Stimulated activated CD4-positive, alpha-beta T cell treated with anti-CD3 and anti-CD28 coated beads, TNF-alpha, amount 100 ng/mL, for 1 hour (primary cell): ENCODE results near the gene NLGN1.
"Not testable (repeated sequence)": the region's sequence is repeated elsewhere in the genome, so short reads cannot be mapped to it uniquely, and the experiment has no call there.

ENCODE experiments used
- DNase-seq, 3 donors: peaks; one replicate each; pipeline ENCODE4 v3.0.0-alpha.2; 2020; ENCODE audit warnings: low read depth in 3 of 3, low spot score in 1 of 3

The NLGN1 gene

DNA sequence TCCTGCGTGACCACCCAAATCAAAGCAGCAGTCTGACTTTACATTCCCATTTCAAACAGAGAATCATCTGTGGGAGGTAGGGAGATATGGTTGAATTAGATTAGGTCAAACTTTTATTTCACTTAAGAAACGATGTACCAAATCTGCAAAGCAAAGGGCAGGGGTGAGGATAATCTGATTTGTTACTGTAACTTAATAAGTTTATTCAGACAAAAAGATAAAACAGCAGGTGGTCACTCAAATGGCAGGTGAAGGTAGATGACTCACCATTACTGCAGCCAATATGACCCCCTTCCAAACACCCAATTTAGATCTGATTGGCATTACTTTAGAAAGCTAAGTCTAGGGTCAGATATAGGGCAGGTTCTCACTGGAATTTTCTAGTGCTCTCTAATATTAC, 810.6 kb downstream of the NLGN1 start:
- DNase-seq, result no peak

GRCh38 chr3:174211896-174212295, 814.4 kb downstream of the NLGN1 start:
- DNase-seq, result not testable (repeated sequence)

DNA sequence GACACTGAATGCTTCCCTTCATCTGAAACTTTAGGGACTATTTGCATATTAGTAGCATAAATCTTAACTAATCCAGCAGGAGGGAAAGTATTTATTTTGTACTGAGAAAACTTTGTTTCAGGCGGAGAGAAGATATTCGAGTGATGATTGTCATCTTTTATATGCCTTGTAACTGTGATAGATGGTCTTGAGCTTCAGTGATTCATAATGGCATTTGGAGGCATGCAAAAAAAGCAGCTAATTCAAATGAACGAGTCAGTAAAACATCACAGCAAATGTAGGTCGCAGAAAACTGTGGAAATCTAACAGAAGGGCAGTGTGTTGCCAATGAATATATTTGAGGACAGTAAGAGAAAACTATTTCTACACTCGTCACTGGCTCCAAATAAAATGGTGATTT, 817.9 kb downstream of the NLGN1 start:
- DNase-seq, result no peak

DNA sequence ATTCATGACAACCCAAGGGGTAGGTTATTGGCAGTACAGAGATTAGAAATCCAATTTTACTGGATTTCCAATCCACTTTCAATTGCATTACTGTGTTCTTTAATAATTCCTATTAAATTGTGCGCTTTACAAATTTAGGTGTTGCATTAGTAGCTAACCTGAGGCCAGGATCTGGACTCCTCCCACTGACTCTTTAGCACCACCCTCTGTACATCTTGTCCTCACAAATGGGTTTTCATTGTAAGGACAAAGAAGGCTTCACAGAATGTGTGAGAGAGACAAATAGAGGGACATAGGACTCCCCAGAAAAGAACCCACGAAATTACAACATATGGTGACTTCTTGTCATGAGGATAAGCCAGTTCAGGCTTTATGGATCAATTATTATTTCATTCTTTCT, 818.5 kb downstream of the NLGN1 start:
- DNase-seq, result no peak

DNA sequence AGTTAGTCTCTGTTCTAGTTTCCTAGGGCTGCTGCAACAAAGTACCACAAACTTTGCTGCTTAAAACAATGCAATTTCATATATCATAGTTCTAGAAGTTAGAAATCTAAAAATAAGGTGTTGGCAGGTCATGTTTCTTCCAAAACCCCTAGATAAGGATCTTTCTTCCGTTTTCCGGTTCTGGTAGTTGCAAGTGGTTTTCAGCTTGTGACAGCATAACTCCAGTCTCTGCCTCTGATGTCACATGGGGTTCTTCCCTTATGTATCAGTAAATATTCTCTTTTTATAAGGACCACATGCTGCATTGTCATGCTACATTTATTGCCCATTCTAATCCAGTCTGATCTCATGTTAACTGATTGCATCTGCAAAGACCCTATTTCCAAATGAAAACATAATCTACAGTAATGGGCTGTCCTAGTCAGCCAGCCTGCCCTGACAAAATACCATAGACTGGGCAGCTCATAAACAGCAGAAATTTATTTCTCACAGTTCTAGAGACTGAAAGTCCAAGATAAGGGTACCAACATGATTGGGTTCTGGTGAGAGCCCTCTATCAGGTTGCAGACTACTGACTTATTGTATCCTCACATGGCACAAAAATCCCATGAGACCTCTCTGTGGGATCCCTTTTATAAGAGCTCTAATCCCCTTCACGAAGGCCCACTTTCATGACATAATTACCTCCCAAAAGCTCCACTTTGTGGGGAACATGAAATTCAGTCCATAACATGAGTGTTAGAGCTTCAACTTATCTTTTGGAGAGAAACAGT, 819.6 kb downstream of the NLGN1 start:
- DNase-seq, result no peak

DNA sequence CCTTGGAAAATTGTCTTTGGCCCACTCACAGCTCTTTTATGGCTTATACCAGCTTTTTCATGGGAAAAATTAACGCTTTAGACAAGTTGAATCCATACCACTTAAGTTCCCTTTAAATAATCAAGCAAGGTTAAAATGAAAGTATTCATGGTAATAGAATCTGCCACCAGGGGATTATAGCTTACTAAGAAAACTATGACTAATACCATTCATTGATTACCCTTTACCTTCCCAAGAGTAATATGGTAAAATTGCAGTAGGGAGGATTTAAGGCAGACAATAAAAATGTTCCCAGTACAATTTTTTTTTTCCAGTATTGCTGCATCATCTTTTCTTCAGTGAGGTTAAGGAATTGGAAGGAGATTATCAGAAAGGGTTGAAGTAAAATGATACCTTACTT, 820.5 kb downstream of the NLGN1 start:
- DNase-seq, result no peak

GRCh38 chr3:174219738-174220137, 822.2 kb downstream of the NLGN1 start:
- DNase-seq, result no peak

GRCh38 chr3:174220775-174221554, 823.4 kb downstream of the NLGN1 start:
- DNase-seq, result no peak

- DNase-seq, result no peak
These were observed 825.5 kb downstream of the NLGN1 start for GRCh38 chr3:174223042-174223441.

DNA sequence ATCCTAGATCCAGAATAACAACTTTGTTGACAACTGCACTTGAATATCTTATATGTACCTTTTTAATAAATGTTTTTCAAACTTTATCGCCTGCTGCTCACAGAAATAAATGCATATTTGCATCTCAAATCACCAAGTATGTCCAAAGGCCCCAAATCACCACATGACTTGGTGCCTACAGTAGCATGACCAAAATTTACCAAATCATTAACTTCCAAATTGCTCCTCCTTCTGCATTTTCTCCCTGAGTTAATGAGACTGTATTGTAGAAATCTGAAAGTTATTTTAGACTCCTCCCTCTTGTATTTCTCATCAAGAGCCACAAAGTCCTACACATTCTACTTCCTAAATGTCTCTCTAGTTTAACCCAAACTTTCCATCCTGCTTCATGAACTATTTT, 826.1 kb downstream of the NLGN1 start:
- no peak for DNase-seq

DNA sequence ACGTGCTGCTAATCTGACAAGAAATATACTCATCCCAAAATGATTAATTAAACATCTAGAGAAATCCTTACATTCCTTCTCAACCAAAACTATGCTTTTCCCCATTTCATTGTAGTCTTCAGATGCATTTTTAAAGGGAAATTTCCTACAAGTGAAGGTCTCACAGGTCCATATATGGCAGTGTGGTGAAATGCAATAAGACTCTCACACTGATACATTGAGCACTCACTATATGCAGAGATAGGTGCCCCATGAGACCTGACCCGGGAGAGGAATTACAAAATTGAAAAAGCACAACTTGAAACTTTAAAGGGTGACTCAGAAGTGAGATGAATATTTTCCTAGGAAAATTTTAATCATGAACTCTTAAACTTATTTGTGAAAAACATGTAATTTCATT, 832.4 kb downstream of the NLGN1 start:
- DNase-seq, result no peak

GRCh38 chr3:174232028-174232657, 834.6 kb downstream of the NLGN1 start:
- DNase-seq, result not testable (repeated sequence)

DNA sequence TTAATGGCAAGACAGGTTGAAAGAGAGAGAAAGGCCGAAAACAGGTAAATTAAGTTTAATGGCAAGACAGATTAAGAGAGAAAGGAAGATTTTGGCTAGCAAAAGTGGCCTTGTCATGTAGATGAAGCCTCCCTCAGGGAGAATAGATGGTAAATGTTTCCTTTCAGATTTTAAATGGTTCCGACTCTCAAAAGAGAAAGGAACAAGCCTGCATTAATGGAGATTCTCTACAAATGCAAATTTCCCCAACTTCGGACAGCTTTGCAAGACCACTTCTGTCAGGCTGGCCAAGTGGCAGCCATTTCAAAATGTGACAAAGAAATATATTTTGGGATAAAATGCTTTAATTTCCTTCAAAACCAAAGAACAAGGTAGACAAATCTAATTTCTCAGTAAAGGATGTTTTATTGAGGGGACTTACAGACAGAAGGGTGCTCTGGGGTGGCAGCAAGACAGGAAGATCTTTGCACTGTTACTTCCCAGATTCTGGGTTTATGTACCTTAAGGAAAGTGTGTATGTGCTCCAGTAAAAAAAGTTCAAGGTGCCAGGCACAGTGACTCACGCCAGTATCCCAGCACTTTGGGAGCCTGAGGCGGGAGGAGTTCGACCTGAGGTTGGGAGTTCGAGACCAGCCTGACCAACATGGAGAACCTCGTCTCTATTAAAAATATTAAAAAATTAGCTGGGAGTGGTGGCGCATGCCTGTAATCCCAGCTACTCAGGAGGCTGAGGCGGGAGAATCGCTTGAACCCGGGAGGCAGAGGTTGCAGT, 835.3 kb downstream of the NLGN1 start:
- no peak for DNase-seq

DNA sequence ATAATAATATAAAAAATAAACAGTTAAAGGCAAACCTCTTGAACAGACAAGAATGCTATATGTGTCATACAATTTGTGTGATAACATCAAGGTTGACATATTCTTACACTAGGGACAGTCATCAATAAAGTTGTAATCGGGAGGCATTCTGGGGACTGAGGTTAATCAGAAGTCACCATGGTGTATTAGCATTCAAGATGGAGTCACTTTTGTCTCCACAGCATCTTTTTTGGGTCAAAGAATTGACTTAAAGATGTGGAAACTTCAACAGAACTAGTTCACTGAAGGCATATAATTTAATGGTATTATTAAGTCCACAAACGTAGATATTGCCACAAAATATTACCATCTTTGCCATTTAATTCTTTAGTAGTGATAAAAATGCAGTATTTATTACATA, 836.0 kb downstream of the NLGN1 start:
- DNase-seq, result no peak

- DNase-seq, result no peak
These were observed 844.9 kb downstream of the NLGN1 start for GRCh38 chr3:174242311-174243041.

- no peak for DNase-seq
These were observed 845.6 kb downstream of the NLGN1 start for GRCh38 chr3:174243171-174243570.

DNA sequence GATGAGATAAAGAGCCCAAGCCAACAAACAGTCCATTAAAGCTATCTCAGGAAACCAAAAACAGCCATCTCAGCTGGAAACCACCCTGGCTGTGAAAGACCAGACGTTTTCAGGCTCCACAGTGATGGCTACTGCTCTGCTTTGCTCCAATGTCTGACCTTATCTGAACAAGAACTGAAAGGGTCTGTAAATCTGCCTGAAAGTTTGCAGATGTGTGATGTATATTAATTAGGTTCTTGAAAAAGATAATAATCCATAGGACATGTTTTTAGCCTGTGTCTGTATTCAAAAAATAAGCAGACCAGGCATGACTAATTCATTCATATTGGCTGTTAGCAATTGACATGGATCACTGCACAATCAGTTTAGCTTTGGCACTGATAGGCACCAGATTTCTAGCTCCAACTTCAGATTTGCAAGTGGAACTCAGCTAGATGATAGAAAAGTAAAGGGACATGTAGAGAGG, 850.2 kb downstream of the NLGN1 start:
- no peak for DNase-seq

GRCh38 chr3:174251681-174252080, 854.1 kb downstream of the NLGN1 start:
- no peak for DNase-seq

DNA sequence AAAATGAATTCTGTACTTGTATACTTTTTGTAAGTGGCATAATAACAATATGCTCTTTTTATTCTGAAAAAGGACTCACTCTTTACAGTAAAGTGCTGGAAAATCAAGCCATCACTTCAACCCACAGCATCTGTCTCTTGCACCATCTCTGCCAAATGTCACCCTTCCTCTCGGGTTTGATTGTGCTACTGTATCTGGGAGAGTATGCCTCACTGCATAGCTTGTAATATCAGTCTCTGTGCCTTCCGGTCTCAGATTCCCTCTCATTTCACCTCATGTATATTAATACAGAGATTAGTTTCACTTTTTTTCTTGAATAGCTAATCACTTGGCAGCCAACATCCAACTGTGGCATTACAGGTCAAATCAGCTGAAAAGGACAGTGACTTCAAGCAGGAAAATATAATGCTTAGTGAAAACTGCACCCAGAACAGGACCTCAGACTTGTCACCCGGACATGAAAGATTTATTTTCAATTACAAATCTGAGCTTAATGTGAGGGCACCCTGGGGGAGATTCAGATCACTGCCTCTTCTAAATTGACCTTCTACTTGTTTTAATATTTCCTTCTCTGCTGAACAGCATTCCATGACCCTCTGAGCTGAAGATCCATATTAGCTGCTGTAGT, 855.8 kb downstream of the NLGN1 start:
- no peak for DNase-seq

DNA sequence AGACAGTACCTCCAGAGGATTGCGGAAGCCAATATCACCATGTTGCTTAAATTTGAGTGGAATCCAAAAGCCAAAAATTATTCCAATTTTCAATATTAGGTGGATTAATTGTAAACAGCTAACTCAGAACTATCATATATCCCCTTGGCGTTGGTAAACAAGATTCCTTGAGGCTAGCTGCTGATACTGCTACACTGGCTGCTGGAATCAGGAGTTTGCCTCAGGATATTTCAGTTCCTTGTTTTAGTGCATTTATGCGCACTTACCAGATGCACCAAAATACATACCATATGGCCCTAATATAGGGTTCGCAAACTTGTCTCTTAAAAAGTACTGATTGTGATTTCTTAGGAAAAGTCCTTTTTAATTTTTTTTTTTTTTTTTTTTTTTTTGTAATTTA, 856.4 kb downstream of the NLGN1 start:
- no peak for DNase-seq
